Neural cell (in vitro differentiated cells): Measurements from ENCODE around the gene SLF2. TPM values are rescaled to one million over a fixed set of nuclear protein-coding genes. Genes with fewer than 3 reads are reported as not detected.
A peak's percentile ranks its signal among the peaks of the same experiment; 100 is the strongest.
"Not testable (repeated sequence)": the region's sequence is repeated elsewhere in the genome, so short reads cannot be mapped to it uniquely, and the experiment has no call there.

ENCODE experiments used
- H2AFZ ChIP-seq: fragments of 200-600, 300-800 bp; sonication (generic), shearing (Covaris generic); 2 replicates; pipeline ENCODE4 v1.6.0; 2014; ENCODE audit warnings: low read depth, mild to moderate bottlenecking, antibody characterized with exemption, low read length, moderate library complexity
- H3F3A ChIP-seq: fragments of 200-600 bp; shearing (Covaris generic); 2 replicates; pipeline ENCODE4 v1.6.1; 2016; ENCODE audit warnings: mild to moderate bottlenecking, moderate library complexity, mixed read lengths, antibody characterized with exemption, low read length; ENCODE audit not compliant: insufficient read depth, poor library complexity, severe bottlenecking
- H3K27ac ChIP-seq: fragments of 200-600, 300-800 bp; sonication (generic), shearing (Covaris generic); 2 replicates; pipeline ENCODE4 v1.5.1; 2014; ENCODE audit warnings: mild to moderate bottlenecking, low read length, moderate library complexity
- H3K27me3 ChIP-seq: fragments of 300-800, 200-600 bp; sonication (generic), shearing (Covaris generic); 2 replicates; pipeline ENCODE4 v1.6.0; 2014; ENCODE audit warnings: mild to moderate bottlenecking, low read depth, low read length, moderate library complexity; ENCODE audit not compliant: insufficient read depth
- H3K36me3 ChIP-seq: fragments of 300-800, 200-600 bp; sonication (generic), shearing (Covaris generic); 2 replicates; pipeline ENCODE4 v1.5.1; 2014; ENCODE audit warnings: mild to moderate bottlenecking, antibody characterized with exemption, low read length, moderate library complexity; ENCODE audit not compliant: insufficient read depth
- H3K4me2 ChIP-seq: fragments of 300-800, 200-600 bp; sonication (generic), shearing (Covaris generic); 2 replicates; pipeline ENCODE4 v1.6.0; 2014; ENCODE audit warnings: mild to moderate bottlenecking, low read length
- H3K4me3 ChIP-seq: fragments of 300-800, 200-600 bp; sonication (generic), shearing (Covaris generic); 2 replicates; pipeline ENCODE4 v1.5.1; 2014; ENCODE audit warnings: mild to moderate bottlenecking, low read length, moderate library complexity
- H3K79me2 ChIP-seq: fragments of 200-600 bp; shearing (Covaris generic); replicated peaks from 2 replicates; pipeline ENCODE4 v1.6.0; 2014; ENCODE audit warnings: mild to moderate bottlenecking, low read length, moderate library complexity; ENCODE audit not compliant: insufficient read depth
- H3K9ac ChIP-seq: fragments of 300-800, 200-600 bp; sonication (generic), shearing (Covaris generic); 2 replicates; pipeline ENCODE4 v1.6.1; 2016; ENCODE audit warnings: mild to moderate bottlenecking, low read length, mixed read lengths
- H3K9me2 ChIP-seq: fragments of 200-600 bp; shearing (Covaris generic); 2 replicates; pipeline ENCODE4 v1.6.1; 2016; ENCODE audit warnings: mild to moderate bottlenecking, low read length, mixed read lengths; ENCODE audit not compliant: insufficient read depth
- H3K9me3 ChIP-seq: fragments of 200-600, 300-800 bp; sonication (generic), shearing (Covaris generic); 2 replicates; pipeline ENCODE4 v1.6.1; 2016; ENCODE audit warnings: mild to moderate bottlenecking, mixed run types, low read length, moderate library complexity, mixed read lengths
- H4K20me1 ChIP-seq: fragments of 200-600 bp; shearing (Covaris generic); 2 replicates; pipeline ENCODE4 v1.6.1; 2016; ENCODE audit warnings: mild to moderate bottlenecking, mixed run types; ENCODE audit not compliant: insufficient read depth
- CTCF ChIP-seq: fragments of 450-650 bp; IDR thresholded peaks from 2 replicates; pipeline ENCODE4 v1.5.1; 2014; ENCODE audit warnings: antibody characterized with exemption, mild to moderate bottlenecking, moderate library complexity; ENCODE audit not compliant: poor library complexity, severe bottlenecking
- EP300 ChIP-seq: fragments of 450-650 bp; conservative IDR thresholded peaks from 2 replicates; pipeline ENCODE4 v1.6.1; 2014; ENCODE audit warnings: antibody characterized with exemption, mild to moderate bottlenecking, moderate library complexity; ENCODE audit not compliant: poor library complexity, severe bottlenecking
- EZH2 ChIP-seq: fragments of 200-600, 300-800 bp; shearing (Covaris generic), sonication (generic); IDR thresholded peaks from 2 replicates; pipeline ENCODE4 v1.6.1; 2014; ENCODE audit warnings: antibody characterized with exemption, low read length, borderline replicate concordance, mild to moderate bottlenecking; ENCODE audit not compliant: insufficient read depth, poor library complexity, severe bottlenecking
- MXI1 ChIP-seq: fragments of 450-650 bp; conservative IDR thresholded peaks from 2 replicates; pipeline ENCODE4 v1.6.1; 2014; ENCODE audit warnings: antibody characterized with exemption, mild to moderate bottlenecking; ENCODE audit not compliant: poor library complexity, severe bottlenecking
- POLR2AphosphoS5 ChIP-seq: IDR thresholded peaks from 2 replicates; pipeline ENCODE4 v1.6.1; 2012
- RAD21 ChIP-seq: fragments of 450-650 bp; conservative IDR thresholded peaks from 2 replicates; pipeline ENCODE4 v1.6.1; 2014; ENCODE audit warnings: antibody characterized with exemption, mild to moderate bottlenecking, moderate library complexity
- SMC3 ChIP-seq: fragments of 450-650 bp; conservative IDR thresholded peaks from 2 replicates; pipeline ENCODE4 v1.6.1; 2014; ENCODE audit warnings: antibody characterized with exemption, mild to moderate bottlenecking, moderate library complexity; ENCODE audit not compliant: poor library complexity
- TAF1 ChIP-seq: IDR thresholded peaks from 2 replicates; pipeline ENCODE4 v1.6.1; 2012; ENCODE audit warnings: low read depth
- polyA plus RNA-seq: library from polyadenylated mRNA; depleted of rRNA; stranded (reverse); fragments of >200 nt; gene quantifications from 2 replicates; pipeline ENCODE4 v1.2.3, GENCODE V29; 2014
- TF ChIP-seq, protein P1 (sequence below): IDR thresholded peaks from 2 replicates; pipeline ENCODE4 v1.6.1; 2012; ENCODE audit warnings: borderline replicate concordance

The SLF2 gene
- polyA plus RNA-seq, 1 donor from 2014 or later: 43.0 TPM

DNA sequence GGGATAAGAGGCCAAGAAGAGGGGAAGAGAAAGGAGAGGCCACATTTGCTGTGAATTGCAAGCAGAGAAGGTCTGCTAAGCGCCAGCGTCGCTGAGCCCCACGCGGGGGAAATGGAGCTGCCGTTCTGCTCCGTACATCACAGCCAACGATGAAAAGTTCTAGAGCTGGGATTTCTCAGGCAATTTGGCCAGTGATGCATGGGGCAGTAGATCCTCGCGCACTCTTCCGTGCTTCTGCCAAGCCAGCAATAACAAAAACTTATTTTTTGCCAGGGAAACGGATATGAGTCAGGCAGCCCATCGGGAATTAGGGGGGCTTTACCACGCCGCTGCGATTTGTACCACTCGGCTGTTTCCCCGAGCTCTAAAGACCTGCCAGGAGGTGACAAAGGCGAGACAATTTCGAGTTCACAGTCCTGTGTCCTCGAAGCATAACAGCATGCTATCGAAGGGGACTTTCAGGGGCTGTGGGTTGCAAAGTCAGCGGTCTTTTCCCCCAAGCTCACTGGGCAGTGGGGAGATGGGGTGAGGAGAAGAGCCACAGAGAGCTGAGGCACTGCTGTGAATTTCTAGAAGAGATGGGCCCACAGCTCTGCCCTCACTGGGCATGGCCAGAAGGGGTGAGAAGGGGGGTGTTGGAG is 30.0 kb upstream of the SLF2 start:
- Histone ChIP-seq H3K27ac (peak overlapping the region; percentile 60), H3K9ac (peak overlapping the region; percentile 47), H3F3A (no peaks in the 10 kb centered on the region), H3K27me3 (no peaks in the 10 kb centered on the region), H3K79me2 (no peaks in the 10 kb centered on the region), H4K20me1 (no peaks in the 10 kb centered on the region), H3K36me3 (no peaks in the 10 kb centered on the region), H3K9me3 (no peaks in the 10 kb centered on the region), H3K4me3 (no peak overlapping the region), H3K9me2 (no peaks in the 10 kb centered on the region), H2AFZ (peak overlapping the region; percentile 40), H3K4me2 (no peak overlapping the region)
- TF ChIP-seq CTCF (no peak), POLR2AphosphoS5 (no peak), EZH2 (no peak), MXI1 (no peak), EP300 (no peak), TAF1 (no peak), SMC3 (no peak), RAD21 (no peak)
- TF ChIP-seq, protein P1, sequence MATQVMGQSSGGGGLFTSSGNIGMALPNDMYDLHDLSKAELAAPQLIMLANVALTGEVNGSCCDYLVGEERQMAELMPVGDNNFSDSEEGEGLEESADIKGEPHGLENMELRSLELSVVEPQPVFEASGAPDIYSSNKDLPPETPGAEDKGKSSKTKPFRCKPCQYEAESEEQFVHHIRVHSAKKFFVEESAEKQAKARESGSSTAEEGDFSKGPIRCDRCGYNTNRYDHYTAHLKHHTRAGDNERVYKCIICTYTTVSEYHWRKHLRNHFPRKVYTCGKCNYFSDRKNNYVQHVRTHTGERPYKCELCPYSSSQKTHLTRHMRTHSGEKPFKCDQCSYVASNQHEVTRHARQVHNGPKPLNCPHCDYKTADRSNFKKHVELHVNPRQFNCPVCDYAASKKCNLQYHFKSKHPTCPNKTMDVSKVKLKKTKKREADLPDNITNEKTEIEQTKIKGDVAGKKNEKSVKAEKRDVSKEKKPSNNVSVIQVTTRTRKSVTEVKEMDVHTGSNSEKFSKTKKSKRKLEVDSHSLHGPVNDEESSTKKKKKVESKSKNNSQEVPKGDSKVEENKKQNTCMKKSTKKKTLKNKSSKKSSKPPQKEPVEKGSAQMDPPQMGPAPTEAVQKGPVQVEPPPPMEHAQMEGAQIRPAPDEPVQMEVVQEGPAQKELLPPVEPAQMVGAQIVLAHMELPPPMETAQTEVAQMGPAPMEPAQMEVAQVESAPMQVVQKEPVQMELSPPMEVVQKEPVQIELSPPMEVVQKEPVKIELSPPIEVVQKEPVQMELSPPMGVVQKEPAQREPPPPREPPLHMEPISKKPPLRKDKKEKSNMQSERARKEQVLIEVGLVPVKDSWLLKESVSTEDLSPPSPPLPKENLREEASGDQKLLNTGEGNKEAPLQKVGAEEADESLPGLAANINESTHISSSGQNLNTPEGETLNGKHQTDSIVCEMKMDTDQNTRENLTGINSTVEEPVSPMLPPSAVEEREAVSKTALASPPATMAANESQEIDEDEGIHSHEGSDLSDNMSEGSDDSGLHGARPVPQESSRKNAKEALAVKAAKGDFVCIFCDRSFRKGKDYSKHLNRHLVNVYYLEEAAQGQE: no peak

- H3K9me2 ChIP-seq: no peaks in the 10 kb centered on the region
- H3K27ac ChIP-seq: no peak overlapping the region
- no peak overlapping the region for H3K9ac ChIP-seq
- H3K79me2 ChIP-seq: no peaks in the 10 kb centered on the region
- no peak overlapping the region for H3K4me2 ChIP-seq
- TF ChIP-seq POLR2AphosphoS5 (no peak), EZH2 (no peak), EP300 (no peak), MXI1 (no peak), TAF1 (no peak), RAD21 (no peak), SMC3 (no peak), CTCF (no peak)
- TF ChIP-seq, protein P1: no peak
- no peaks in the 10 kb centered on the region for H4K20me1 ChIP-seq
- no peaks in the 10 kb centered on the region for H3F3A ChIP-seq
- H3K4me3 ChIP-seq: no peak overlapping the region
- H3K27me3 ChIP-seq: no peaks in the 10 kb centered on the region
- H3K9me3 ChIP-seq: no peaks in the 10 kb centered on the region
- no peaks in the 10 kb centered on the region for H3K36me3 ChIP-seq
- no peak overlapping the region for H2AFZ ChIP-seq
These were observed 29.4 kb upstream of the SLF2 start for GRCh38 chr10:100883312-100883821.

- H3K27ac ChIP-seq, H3K4me3 ChIP-seq, H3K79me2 ChIP-seq, H2AFZ ChIP-seq, H3K27me3 ChIP-seq, H3F3A ChIP-seq, H4K20me1 ChIP-seq, H3K4me2 ChIP-seq, H3K36me3 ChIP-seq, H3K9me3 ChIP-seq, H3K9me2 ChIP-seq, H3K9ac ChIP-seq: not testable (repeated sequence)
These were observed 27.2 kb upstream of the SLF2 start for GRCh38 chr10:100885611-100886010.
